GM12874 (cell line): ENCODE data around the gene EGFR.

Experiments used
- TF ChIP-seq, protein P1 (sequence below): IDR thresholded peaks from 2 replicates; pipeline ENCODE4 v1.5.1; 2011; ENCODE audit warnings: low read depth, mild to moderate bottlenecking, control low read depth, low read length, moderate library complexity; ENCODE audit not compliant: insufficient read depth

Gene EGFR

DNA sequence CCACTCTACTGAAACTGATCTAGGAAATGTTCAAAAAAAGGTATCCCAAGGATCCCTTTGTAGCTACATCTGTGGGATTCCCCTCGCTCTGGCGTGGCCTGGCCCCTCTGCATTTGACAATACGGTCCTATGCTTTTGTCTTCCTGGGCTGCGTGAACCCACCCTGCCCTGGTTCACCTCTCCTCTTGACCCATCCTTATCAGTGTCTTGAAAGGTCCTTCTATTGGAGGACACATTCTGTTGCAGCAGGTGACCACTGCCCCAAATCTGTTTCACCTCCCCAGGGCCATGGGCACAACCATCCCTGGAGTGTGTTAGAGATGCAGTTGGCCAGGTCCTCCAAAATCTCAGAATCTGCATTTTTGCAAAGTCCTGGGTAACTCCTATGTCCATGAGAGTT, 100.8 kb downstream of the EGFR start:
- TF ChIP-seq, protein P1, sequence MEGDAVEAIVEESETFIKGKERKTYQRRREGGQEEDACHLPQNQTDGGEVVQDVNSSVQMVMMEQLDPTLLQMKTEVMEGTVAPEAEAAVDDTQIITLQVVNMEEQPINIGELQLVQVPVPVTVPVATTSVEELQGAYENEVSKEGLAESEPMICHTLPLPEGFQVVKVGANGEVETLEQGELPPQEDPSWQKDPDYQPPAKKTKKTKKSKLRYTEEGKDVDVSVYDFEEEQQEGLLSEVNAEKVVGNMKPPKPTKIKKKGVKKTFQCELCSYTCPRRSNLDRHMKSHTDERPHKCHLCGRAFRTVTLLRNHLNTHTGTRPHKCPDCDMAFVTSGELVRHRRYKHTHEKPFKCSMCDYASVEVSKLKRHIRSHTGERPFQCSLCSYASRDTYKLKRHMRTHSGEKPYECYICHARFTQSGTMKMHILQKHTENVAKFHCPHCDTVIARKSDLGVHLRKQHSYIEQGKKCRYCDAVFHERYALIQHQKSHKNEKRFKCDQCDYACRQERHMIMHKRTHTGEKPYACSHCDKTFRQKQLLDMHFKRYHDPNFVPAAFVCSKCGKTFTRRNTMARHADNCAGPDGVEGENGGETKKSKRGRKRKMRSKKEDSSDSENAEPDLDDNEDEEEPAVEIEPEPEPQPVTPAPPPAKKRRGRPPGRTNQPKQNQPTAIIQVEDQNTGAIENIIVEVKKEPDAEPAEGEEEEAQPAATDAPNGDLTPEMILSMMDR, result no peak

DNA sequence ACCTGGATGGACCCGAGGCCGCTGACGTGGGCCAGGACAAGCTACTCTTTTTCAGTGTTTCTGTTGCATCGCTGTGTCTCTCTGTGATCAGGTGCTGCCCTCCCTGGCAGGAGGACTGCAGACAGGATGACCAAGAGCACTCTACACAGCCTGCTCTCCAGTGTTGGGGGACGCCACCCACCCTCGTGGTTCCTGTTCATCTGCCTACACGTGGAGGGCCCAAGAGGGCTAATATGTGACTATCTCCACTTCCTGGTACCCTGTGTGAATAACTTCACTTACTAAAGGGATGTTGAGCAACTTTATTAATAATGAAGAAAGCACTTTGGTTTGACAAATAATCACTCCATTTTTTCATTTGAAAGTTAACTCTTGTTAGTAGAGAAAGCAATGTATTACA, 101.3 kb downstream of the EGFR start:
- TF ChIP-seq, protein P1, result no peak

DNA sequence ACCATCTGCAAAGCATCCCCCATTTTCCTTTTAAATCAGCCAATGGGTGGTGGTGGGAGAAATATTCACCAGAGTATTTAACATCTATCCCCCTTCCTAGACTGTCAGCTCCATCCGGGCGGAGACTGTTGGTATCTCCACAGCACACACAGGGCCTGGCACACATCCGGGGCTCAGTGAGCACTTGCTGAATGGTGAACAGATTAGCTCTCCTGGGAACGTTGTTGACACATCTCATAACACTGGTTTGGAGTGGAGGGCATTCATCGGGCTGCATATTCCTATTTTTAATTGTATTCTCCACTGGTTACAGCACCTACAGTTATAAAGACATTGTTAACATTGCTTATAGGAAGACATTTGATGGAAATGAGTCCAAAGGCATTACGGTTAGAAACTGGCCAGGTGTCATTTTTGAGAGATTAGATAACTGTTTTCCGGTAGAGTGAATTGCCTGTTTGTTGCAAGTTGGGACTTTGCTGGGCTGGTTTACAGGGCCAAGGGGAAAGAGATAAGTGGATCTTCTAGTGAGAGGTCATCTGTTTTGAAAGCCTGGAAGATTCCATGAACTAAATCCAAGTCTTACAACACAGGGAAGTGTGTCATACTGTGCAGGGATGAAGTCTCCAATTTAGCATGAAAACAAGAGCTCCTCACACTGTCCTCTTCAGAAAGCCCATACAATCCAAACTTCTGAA, 101.8 kb downstream of the EGFR start:
- TF ChIP-seq, protein P1, result no peak

DNA sequence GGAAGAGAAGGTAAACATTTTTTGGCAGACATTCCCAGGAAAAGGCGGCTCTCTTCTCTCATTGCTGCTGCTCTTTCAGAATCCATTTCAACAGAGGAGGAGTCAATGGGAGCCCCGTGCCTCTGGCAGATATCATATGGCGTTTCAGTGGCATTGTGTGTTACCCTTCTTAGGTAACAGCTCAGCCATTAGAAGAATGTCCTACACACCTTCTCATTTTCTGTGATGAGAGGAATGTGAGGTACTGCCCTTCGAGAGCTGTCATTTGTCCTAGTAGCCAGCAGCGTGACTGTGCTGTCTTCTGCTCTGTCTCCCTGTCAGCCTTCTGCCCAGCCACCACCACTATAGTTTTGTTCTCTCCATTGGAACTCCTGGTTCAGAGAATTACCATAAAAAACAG, 102.4 kb downstream of the EGFR start:
- TF ChIP-seq, protein P1, result no peak

DNA sequence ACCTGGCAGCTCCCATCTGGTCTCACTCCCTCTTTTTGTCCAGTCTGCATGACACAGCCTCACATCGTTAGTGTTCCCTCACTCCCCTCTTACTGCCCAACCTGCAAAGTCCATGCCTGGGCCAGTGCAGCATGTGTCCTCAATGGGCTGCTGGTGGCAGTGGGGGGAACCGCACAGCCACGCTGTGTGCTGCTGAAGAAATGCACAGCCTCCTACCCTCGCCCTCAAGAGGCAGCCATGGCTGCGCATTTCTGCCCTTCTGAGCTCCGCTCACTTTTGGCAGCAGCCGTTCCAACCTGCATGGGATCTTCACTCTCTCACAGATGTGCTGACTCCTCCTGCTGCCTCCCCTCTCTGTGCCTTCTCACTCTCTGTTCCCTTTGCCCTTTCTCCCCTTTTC, 103.4 kb downstream of the EGFR start:
- TF ChIP-seq, protein P1, result no peak

DNA sequence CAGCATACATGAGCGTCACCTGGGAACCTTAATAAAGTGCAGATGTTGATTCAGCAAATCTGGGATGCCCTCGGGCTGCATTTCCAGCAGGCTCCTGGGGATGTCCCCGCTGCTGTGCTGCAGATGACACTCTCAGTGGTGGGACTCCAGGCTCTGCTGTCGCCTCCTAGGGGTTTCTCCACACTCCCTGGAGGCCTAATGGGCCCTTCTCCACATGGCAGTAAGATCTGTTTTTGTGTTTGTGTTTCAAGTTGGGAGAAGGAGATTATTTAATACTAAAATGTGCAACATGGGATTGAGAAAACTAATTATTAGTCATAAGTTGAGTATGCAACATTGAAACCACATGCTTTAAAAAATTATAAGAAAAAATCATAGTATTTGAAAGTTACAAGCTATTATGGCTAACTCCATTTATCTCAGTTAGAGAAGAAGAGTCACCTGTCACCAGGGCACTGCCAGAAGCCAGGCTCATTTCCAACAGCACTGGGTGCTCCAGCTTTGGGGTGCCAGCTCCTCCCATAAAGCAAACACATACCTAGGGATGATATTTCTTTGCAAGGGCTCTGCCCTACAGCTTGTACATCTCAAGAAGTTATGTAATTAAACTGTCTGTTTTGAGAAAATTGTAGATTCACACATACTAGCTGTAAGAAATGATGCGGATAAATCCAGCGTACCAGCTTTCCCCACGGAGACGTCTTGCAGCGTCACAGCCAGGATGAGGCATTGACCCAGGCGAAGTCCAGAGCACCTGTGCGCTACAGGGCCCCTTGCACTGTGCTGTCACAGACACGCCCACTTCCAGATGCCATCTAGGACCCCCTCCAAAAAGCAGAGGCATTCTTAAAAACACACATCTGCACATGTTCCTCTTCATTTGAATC, 106.4 kb downstream of the EGFR start:
- TF ChIP-seq, protein P1, result no peak

DNA sequence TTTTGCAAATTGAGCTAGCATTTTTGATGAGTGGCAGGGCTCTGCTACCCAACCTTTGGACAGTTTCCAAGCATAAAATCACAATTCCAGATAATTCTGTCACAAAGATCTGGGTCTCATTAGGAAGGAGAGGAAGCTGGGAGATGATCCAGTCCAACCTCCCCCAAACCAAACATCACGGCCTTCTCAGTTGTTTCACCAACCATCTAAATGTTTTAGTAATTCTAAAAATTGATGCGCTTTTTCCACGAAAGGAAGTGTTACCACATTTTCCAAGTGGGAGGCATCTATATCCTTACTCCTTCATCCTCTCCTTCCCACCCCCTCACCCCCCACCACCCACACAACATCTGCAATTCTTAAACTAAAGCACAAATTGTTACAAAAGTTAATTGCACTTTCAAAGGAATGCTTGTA, 108.3 kb downstream of the EGFR start:
- TF ChIP-seq, protein P1, result no peak
